NCI-H524 (cell line): ENCODE measurements around the gene DUOX1.

ENCODE experiments used
- DNase-seq, 2 experiments: peaks; one replicate each; lab custom pipeline; 2025; lab: John Stamatoyannopoulos, UW

Gene DUOX1

DNA sequence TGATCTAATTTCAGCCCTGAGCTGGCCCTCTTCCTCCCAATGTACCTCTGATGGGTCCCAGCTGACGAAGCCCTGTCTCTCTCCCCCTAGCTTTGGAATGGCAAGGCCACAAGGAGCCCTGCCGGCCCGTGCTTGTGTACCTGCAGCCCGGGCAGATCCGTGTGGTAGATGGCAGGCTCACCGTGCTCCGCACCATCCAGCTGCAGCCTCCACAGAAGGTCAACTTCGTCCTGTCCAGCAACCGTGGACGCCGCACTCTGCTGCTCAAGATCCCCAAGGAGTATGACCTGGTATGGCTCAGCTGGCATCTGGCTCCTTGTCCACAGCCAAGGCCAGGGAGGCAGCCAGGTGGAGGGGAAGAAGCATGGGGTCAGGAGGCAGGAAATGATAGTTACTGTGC lies 14.2 kb downstream of the DUOX1 start:
- no peak for DNase-seq

DNA sequence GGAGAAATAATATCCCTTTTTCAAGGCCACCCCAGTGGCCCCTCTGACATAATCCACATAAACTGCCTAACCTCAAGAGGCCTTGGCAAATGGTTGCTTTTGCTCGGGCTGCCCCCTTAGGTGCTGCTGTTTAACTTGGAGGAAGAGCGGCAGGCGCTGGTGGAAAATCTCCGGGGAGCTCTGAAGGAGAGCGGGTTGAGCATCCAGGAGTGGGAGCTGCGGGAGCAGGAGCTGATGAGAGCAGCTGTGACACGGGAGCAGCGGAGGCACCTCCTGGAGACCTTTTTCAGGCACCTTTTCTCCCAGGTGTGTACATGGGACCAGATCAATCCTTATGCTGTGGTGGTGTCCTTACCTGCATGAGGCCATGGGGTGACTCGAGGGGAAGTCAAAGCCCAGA lies 15.0 kb downstream of the DUOX1 start:
- no peak for DNase-seq

DNA sequence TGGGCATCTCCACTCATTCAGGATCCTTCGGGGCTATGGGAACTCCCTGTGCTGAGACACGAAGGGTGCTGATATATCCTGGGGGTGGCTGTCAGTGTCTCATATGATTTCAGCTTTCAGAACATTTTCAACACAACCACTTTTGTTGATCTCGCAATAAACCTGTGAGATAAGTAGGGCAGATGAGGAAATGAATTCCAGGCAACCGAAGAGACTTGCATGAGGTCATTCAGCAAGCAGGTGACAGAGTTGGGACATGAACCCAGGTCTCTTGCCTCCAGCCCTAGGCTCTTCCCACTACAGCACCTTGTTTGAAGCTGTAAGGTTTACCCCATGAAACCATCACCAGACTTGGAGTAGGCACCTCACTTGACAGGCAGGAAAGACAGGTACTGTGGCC lies 16.6 kb downstream of the DUOX1 start:
- no peak for DNase-seq

DNA sequence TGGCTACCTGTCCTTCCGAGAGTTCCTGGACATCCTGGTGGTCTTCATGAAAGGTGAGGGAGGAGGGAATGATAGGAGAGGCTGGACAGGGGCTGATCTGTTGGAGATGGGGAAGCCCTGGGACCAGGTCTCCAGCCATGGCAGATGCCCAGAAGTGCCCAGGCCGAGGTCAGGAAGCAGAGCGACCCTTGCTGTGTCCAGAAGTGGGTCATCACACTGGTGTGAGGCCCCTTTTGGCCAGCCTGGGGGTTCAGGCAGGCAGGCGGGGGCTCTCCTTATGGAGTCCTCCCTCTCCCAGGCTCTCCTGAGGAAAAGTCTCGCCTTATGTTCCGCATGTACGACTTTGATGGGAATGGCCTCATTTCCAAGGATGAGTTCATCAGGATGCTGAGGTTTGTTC lies 17.8 kb downstream of the DUOX1 start:
- no peak for DNase-seq

DNA sequence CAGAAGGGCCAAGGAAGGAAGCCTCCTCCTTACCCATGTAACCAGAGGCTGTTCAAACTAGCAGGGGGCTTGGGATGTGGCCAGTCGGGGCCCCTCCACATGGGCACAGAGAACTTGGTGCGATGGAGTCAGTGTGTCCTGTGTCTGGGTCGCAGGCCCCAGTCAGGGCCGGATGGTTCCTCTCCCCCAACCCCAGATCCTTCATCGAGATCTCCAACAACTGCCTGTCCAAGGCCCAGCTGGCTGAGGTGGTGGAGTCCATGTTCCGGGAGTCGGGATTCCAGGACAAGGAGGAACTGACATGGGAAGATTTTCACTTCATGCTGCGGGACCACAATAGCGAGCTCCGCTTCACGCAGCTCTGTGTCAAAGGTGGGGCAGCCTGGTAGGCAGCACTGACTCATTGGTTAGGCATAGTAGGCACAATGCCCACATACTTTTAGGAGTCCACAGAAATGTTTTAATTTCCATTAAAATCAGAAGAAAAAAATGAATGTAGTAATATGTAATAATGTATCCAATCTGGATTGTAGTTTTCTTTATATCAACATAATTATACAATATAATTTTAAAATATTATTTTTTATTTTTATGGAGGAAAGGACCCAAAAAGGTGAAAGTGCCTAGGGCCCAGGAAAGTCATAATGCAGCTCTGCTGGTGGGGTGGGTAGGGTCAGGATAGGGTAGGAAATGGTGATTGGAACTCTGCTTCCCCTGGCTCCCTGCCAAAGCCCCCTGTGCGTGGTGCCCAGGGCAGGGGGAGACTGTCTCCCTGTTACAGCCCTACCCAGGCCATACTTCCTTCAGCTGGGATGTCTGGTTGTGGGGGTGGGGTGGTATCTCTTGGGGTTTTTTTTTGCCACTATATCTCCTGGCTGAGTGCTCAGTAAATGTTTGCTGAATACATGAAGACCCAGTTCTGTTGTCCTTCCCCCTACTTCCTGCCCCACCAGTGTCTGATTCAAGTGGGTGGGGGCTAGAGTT lies 18.6 kb downstream of the DUOX1 start:
- DNase-seq: no peak

DNA sequence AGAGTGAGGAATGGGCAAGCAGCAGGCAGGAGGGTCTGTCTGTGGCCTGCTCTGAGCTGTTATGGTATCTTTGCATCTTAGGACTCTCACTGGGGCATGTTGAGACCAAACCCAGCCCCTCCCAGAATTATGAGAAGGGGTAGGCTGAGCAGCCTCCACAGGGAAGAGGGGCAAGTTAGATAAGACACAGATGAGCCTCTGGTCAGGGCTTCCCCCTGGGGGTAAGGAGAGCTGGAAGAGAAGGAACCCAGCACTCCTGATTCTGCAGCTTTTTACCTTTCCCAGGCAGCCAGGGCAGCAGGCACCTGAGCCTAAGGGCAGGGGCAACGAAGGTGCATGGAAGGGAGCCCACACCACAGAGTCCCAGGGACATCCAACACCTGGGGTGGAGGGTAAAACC lies 19.3 kb downstream of the DUOX1 start:
- no peak for DNase-seq

DNA sequence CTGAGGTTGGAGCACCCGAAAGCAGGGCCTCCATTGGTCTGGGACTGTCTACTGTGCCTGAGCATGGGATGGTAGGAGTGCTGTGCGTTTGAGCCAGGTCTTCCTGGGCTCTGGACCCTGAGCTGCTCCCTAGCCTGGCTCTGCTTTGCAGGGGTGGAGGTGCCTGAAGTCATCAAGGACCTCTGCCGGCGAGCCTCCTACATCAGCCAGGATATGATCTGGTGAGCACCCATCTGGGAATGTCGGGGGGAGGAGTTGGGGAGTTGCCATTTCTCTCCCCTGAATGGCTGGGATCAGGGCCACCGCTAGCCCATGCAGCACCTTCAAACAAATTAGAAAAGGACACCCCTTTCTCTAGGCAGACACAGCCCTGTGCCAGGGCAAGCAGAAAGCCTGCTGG lies 20.7 kb downstream of the DUOX1 start:
- no peak for DNase-seq

DNA sequence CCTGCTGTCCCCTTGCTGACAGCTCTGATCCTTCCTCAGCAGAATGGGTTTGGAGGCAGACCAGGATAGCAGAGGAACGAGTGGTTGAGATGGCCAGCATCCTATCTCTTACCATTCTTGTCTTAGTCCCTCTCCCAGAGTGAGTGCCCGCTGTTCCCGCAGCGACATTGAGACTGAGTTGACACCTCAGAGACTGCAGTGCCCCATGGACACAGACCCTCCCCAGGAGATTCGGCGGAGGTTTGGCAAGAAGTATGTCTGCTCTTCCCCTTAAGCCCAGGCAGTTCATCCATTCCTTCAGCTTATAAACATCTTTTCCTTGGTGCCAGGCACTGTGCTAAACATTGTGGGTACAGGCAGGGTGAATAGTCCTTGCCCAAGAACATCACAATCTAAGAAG lies 21.2 kb downstream of the DUOX1 start:
- no peak for DNase-seq

DNA sequence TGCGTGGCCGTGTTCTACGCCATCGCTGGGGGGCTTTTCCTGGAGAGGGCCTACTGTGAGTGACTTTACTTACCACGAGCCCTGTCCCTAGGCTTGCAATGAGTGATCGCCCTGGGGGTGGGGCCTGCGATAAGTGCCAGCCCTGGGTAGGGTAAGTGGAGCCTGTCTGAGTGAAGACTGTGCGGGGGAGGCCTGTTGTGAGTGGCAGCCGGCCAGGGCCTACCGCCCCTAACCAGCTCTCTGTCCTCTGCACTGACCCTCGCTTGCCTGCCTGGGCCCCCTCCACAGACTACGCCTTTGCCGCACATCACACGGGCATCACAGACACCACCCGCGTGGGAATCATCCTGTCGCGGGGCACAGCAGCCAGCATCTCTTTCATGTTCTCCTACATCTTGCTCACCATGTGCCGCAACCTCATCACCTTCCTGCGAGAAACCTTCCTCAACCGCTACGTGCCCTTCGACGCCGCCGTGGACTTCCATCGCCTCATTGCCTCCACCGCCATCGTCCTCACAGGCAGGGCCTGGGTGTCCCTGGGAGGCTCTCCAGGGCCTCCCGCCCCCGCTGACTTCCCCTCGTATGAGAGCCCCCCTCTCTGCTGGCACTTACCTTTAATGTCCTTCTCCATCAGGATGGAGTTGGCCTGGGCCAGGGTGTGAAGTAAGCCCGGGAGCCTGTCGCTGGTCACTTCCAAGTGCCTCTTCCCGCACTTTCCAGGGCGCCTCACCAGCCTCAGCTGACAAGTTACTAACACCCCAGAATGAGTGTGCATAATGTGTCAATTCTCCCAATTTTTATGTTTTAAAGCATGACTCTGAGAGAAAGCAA lies 22.4 kb downstream of the DUOX1 start:
- DNase-seq: no peak

DNA sequence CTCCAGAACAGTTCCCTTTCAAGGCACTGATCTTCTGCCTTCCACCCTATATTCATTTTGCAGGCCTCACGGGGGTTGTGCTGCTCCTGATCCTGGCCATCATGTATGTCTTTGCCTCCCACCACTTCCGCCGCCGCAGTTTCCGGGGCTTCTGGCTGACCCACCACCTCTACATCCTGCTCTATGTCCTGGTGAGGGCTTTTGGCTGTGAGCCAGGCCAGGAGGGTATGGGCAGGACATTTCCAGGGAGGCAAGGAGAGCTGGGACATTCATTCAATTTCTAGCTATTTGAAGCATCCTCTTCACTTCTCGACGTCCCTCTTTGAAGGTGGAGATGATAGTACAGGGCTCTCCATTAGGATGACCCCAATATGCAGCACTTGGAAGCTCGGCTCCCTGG lies 25.9 kb downstream of the DUOX1 start:
- DNase-seq: no peak

DNA sequence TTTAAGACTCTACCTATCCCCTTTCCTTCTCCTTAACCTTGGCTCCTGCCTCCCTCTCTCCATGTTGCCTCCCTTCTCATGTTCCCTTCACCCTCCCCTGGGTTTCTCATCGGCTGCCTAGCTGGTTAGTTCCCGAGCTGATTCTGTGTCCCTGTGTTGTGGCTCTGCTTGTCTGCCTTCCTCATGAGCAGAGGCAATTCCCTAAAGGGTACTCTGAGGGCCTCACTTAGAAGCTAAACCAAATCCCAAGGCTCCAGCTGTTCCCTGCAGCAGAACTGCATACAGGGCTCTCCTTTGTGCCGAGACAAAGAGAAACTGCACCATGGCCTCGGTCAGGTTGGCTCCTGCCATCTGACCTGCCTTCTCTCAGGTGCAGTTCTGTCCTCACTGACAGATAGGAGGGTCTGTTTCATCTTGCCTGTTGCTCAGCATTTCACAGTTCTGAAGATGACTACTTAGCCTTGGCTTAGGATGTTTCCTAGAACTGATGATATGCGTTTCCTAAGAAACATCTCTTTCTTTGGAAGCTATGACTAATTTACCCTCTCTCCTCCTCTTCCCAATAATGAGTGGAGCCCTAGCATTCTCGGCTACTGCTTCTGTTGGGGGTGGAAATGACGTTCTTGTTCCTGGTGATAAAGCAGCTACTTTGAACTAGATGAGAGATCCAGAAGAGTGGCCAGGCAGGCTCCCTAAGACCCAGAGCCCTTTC lies 27.1 kb downstream of the DUOX1 start:
- DNase-seq: peak; percentile 63 to 86

DNA sequence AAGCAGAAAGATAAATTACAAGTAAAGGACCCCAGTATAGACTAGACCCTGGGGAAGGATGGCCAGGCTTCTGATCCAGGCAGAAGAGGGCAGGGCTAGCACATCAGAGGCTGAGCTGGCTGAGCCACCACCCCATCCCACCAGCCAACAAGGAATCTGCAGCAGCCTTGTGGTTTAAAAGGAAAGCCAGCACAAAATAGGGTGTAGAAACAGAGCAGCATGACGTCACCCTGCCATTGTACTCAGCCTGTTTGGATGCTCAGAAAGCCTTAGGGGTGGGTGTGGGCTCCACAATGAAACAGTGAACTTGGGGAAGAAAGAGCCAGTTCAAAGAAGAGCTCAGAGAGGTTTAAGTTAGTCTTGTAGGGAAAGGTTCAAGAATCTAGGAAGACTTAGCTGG lies 28.2 kb downstream of the DUOX1 start:
- no peak for DNase-seq

DNA sequence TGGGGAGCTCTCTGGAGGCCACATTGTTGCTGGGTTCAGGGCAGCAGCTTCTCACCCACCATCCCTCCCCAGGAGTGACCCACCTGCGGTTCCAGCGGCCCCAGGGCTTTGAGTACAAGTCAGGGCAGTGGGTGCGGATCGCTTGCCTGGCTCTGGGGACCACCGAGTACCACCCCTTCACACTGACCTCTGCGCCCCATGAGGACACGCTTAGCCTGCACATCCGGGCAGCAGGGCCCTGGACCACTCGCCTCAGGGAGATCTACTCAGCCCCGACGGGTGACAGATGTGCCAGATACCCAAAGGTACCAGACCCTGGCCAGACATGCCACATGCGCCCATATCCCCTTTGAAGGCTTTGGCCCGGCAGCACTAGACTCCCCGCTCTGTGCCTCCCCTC lies 31.9 kb downstream of the DUOX1 start:
- no peak for DNase-seq

DNA sequence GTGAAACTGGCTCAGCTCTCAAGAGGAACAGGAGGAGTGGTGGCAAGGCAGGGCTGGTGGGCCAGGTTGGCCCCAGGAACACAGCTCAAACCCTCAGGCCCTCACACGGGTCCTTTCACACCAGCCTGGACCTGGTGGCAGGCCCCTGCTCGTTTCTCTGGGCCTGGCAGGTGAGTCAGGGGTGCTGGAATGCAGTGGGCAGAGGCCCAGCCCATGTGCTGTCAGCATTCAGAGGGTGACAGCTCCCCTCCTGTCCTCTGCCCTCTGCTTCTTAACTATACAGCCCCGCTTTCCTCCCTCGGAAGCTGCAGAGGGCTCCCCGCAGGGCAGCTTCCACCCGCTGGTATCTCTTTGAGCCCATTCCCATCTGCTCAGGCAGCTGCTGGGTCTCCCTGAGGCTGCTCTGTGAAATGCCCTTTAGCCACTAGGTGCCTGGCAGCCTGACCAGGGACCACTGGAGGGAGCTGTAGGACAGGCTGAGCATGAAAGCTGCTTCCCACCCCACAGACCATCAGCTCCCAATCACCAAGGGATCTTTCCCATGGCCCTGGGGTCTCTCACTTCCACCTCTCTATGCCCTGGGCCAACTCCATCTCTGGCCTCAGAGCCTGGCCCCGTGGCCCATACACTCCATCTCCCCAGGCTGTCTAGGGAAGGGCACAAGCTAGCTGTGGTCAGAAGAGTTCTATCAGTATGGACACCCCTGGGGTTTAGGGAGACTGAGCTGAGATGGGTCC lies 33.1 kb downstream of the DUOX1 start:
- peak; percentile 93 to 98 for DNase-seq

DNA sequence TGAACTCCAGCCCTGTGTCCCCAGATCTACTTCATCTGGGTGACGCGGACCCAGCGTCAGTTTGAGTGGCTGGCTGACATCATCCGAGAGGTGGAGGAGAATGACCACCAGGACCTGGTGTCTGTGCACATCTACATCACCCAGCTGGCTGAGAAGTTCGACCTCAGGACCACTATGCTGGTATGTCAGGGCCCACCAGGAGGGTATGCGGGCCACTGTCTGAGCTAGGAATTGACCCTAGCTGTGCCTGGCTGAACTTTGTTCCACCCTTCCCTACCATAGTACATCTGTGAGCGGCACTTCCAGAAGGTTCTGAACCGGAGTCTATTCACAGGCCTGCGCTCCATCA lies 33.7 kb downstream of the DUOX1 start:
- DNase-seq: no peak

DNA sequence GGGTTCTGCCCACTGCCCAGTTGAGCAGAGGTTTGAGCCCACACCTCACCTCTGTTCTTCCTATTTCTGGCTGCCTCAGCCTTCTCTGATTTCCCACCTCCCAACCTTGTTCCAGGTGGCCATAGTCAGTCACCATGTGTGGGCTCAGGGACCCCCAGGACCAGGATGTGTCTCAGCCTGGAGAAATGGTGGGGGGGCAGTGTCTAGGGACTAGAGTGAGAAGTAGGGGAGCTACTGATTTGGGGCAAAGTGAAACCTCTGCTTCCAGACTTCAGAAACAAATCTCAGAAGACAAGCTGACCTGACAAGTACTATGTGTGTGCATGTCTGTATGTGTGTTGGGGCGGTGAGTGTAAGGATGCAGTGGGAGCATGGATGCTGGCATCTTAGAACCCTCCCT lies 35.1 kb downstream of the DUOX1 start:
- DNase-seq: no peak

DNA sequence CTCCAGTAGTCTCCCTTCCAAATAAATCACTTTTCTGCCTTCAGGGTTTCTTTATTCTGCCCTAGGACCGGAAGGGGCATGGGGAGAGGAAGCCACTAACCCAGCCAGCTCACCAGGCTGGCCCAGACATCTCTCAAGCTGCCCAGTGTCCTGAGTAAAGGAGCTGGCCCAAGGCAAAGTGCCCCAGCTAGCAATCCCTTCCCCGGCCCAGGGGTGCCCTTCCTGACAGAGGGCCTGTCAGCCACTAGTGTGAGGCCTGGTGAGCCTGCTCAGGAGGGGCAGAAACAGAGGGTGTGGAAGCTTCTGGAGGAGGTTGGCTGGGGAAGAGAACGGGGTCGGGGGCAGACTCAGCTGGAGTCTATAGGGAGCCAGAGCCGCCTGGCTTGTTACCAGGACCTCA lies 35.7 kb downstream of the DUOX1 start:
- DNase-seq: no peak

DNA sequence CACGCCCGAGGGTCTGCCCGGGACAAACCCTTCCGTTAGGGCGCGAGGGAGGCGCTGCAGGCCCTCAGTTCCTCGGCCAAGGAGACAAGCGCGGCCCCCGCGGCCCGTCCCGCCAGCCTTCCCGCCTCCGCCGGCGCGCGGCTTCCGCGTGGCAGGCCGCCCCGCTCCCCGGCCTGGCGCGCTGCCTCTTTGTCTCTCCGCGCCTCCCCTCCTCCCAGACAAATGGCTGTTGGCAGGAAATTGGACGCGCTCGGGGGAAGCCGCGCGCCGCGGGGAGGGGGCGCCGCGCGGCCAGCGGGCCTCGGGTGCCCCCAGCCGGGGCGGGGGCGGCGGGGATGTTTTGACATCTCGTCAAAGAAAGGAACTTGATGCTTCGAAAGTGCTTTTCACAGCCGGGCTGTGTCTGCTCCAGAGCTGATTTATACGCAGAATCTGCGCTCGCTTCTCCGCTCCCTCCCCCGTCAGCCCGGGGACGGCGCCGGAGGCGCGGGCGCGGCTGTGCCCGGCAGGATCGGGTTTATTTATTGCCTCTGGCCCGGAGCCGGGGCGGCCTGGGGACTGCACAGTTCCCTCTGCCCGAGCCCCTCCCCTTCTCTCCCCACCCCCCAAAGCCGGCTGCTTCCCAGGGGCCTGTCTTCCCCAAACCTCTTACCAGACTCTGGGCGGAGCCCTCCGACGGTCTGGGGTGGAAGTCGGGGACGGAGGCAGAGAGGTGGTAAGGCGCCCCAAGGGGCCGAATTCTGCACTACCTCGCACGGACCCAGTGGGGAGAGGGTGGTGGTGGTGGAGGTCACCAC lies 37.2 kb downstream of the DUOX1 start:
- DNase-seq: peak; percentile 81 to 91

DNA sequence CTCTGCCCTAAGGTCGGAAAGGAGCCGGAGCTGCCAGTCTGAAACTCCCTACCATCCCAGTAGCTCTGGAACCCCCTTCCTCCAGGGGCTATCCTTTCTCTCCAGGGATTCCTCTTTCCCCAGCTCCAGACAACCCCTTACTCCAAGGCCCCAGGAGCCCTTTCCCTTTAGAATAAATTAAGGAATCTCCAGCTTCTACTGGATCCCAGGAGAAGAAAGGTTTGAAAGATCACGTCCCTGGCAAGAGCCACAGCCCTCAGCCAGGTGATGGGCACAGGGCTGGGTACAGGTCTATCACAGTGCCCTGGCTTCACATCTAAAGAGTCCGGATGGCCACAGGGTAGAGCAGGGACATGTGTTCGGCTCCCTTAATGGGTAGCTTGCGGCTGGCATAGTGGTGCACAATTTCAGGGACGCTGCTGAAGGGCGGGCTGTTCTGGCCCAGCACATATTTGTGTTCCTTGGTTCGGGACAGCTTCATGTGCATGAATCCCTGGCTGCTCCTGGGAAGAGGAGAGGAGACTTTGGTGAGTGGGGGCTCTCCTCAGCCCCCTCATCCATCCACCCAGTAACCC lies 37.9 kb downstream of the DUOX1 start:
- no peak for DNase-seq

DNA sequence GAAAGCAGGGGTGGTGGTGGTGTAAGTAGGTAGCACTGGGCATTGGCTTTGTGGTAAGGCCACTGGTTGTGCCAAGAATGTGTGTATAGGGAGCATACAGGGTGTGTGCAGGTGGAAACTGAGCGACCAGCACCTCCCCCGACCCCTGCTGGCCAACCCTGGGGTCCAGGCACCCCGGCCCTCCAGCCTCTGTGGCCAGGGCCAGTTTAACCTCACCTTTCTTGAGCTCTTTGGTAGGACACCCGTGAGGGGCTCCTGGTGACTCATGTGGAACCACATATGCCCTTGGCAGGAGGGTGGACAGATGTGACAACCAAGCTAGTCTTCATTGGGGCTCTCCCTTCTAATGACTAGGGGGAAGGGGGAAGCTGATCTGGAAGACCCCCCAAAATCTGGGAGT lies 38.5 kb downstream of the DUOX1 start:
- DNase-seq: no peak
